ENCODE data around the gene ATP6V0E1. TPM values are rescaled to one million over a fixed set of nuclear protein-coding genes. Genes with fewer than 3 reads are reported as not detected.

Gene ATP6V0E1
- total RNA-seq, 1 experiment from 2014 or later = 216 TPM

GRCh38 chr5:172951371-172952033, 32.1 kb upstream of the ATP6V0E1 start:
- H3K4me1 Mint-ChIP-seq (ENCODE audit: low read depth, unreplicated experiment) = peaks cover 23% of the 10 kb centered on the region
- H3K9me3 Mint-ChIP-seq (ENCODE audit: unreplicated experiment) = no peaks in the 10 kb centered on the region
- Histone ChIP-seq H3K4me1 (peaks cover 25% of the 10 kb centered on the region), H3K4me3 (ENCODE audit: low read depth, low read length) (no peak overlapping the region), H3K9me3 (no peaks in the 10 kb centered on the region), H3K27me3 (replicated peaks; ENCODE audit: control insufficient read depth, insufficient read depth, low read length) (no peaks in the 10 kb centered on the region), H3K36me3 (ENCODE audit: control insufficient read depth, insufficient read depth, low read length) (peaks cover 2% of the 10 kb centered on the region; the same call in 1 of the 2 replicates)
- H3K27ac Mint-ChIP-seq (ENCODE audit: unreplicated experiment) = peak overlapping the region; percentile 76
- BruUV-seq (replicated peaks) = TSS peak; percentile 70
- H3K27me3 Mint-ChIP-seq (ENCODE audit: insufficient read depth, unreplicated experiment) = no peaks in the 10 kb centered on the region
- DNase-seq = no peak
- H3K4me3 Mint-ChIP-seq (ENCODE audit: unreplicated experiment) = peak overlapping the region; percentile 34
- no peak for TF ChIP-seq CTCF (IDR thresholded peaks at IDR 0.05; ENCODE audit: insufficient read depth in 1 of 2, low read depth in 1 of 2, low read length in 1 of 2, severe bottlenecking in 1 of 2, unreplicated experiment in 1 of 2)
- CTCF ChIA-PET = interaction anchor here (2.6 kb wide), 1 partner anchor 245 kb away, joined by 9 read pairs; no protein-coding TSS in a partner anchor
- peaks cover 46% of the 10 kb centered on the region for H3K36me3 Mint-ChIP-seq (ENCODE audit: insufficient read depth, unreplicated experiment)
- POLR2A ChIA-PET = interaction anchor here (1.0 kb wide), 1 partner anchor 180 kb away, joined by 5 read pairs; the partner anchor contains the start of gene DUSP1
- intact Hi-C loops (cut with micrococcal nuclease; ENCODE audit: unreplicated experiment) = loop anchor here (1.0 kb wide), 1 partner anchor 180 kb away; the partner anchor contains the start of gene DUSP1

- BruUV-seq (replicated peaks) = no TSS peak
- POLR2A ChIA-PET = interaction anchor here (1.0 kb wide), 1 partner anchor 180 kb away, joined by 5 read pairs; the partner anchor contains the start of gene DUSP1
- no peak for TF ChIP-seq CTCF (IDR thresholded peaks at IDR 0.05; ENCODE audit: insufficient read depth in 1 of 2, low read depth in 1 of 2, low read length in 1 of 2, severe bottlenecking in 1 of 2, unreplicated experiment in 1 of 2)
- peaks cover 23% of the 10 kb centered on the region for H3K4me1 Mint-ChIP-seq (ENCODE audit: low read depth, unreplicated experiment)
- CTCF ChIA-PET = interaction anchor here (2.6 kb wide), 1 partner anchor 245 kb away, joined by 9 read pairs; no protein-coding TSS in a partner anchor
- H3K9me3 ChIP-seq = no peaks in the 10 kb centered on the region
- no peaks in the 10 kb centered on the region for H3K27me3 ChIP-seq (replicated peaks; ENCODE audit: control insufficient read depth, insufficient read depth, low read length)
- H3K27ac Mint-ChIP-seq (ENCODE audit: unreplicated experiment) = peak overlapping the region; percentile 76
- H3K4me1 ChIP-seq = peaks cover 25% of the 10 kb centered on the region
- H3K36me3 ChIP-seq (ENCODE audit: control insufficient read depth, insufficient read depth, low read length) = peaks cover under 1% of the 10 kb centered on the region; the same call in 1 of the 2 replicates
- intact Hi-C loops (cut with micrococcal nuclease; ENCODE audit: unreplicated experiment) = loop anchor here (1.0 kb wide), 1 partner anchor 181 kb away; the partner anchor contains the start of gene DUSP1
- H3K4me3 Mint-ChIP-seq (ENCODE audit: unreplicated experiment) = peak overlapping the region; percentile 34
- H3K27me3 Mint-ChIP-seq (ENCODE audit: insufficient read depth, unreplicated experiment) = no peaks in the 10 kb centered on the region
- DNase-seq = peak in 1 of 2 experiments; percentile 59
- H3K4me3 ChIP-seq (ENCODE audit: low read depth, low read length) = no peak overlapping the region
- H3K9me3 Mint-ChIP-seq (ENCODE audit: unreplicated experiment) = no peaks in the 10 kb centered on the region
- peaks cover 43% of the 10 kb centered on the region for H3K36me3 Mint-ChIP-seq (ENCODE audit: insufficient read depth, unreplicated experiment)
Observed at GRCh38 chr5:172952034-172952511, 31.5 kb upstream of the ATP6V0E1 start.

- POLR2A ChIA-PET = interaction anchor here (0.5 to 0.6 kb wide), 2 partner anchors 128 to 183 kb away, joined by 3 to 6 read pairs; partner anchors contain the start of gene DUSP1
- Histone ChIP-seq H3K9me3 (no peaks in the 10 kb centered on the region), H3K4me1 (peaks cover 25% of the 10 kb centered on the region), H3K36me3 (ENCODE audit: control insufficient read depth, insufficient read depth, low read length) (no peaks in the 10 kb centered on the region; the same call in 1 of the 2 replicates), H3K4me3 (ENCODE audit: low read depth, low read length) (no peak overlapping the region), H3K27me3 (replicated peaks; ENCODE audit: control insufficient read depth, insufficient read depth, low read length) (no peaks in the 10 kb centered on the region)
- H3K4me1 Mint-ChIP-seq (ENCODE audit: low read depth, unreplicated experiment) = peaks cover 23% of the 10 kb centered on the region
- no peak for TF ChIP-seq CTCF (IDR thresholded peaks at IDR 0.05; ENCODE audit: insufficient read depth in 1 of 2, low read depth in 1 of 2, low read length in 1 of 2, severe bottlenecking in 1 of 2, unreplicated experiment in 1 of 2)
- intact Hi-C loops (cut with micrococcal nuclease; ENCODE audit: unreplicated experiment) = no loop called here
- no peak overlapping the region for H3K4me3 Mint-ChIP-seq (ENCODE audit: unreplicated experiment)
- CTCF ChIA-PET = interaction anchor here (0.5 to 0.7 kb wide), 2 partner anchors 79 to 247 kb away, joined by 3 read pairs; no protein-coding TSS in a partner anchor
- BruUV-seq (replicated peaks) = no TSS peak
- peaks cover 52% of the 10 kb centered on the region for H3K36me3 Mint-ChIP-seq (ENCODE audit: insufficient read depth, unreplicated experiment)
- no peaks in the 10 kb centered on the region for H3K9me3 Mint-ChIP-seq (ENCODE audit: unreplicated experiment)
- no peak for DNase-seq
- H3K27ac Mint-ChIP-seq (ENCODE audit: unreplicated experiment) = peak overlapping the region; percentile 62
- no peaks in the 10 kb centered on the region for H3K27me3 Mint-ChIP-seq (ENCODE audit: insufficient read depth, unreplicated experiment)
Observed at GRCh38 chr5:172953776-172954675, 29.5 kb upstream of the ATP6V0E1 start.
